HepG2 (cell line): ENCODE data around the gene RPUSD3. TPM values are rescaled to one million over a fixed set of nuclear protein-coding genes. Genes with fewer than 3 reads are reported as not detected.

ENCODE experiments used
- BCL6 ChIP-seq: IDR thresholded peaks from 2 replicates; pipeline ENCODE4 v1.6.1; 2016; ENCODE audit warnings: missing genetic modification reagents, missing compliant biosample characterization
- EEA1 ChIP-seq: sonication (generic); formaldehyde crosslinking; IDR thresholded peaks from 2 replicates; pipeline ENCODE4 v1.5.1; 2020; ENCODE audit warnings: mild to moderate bottlenecking, missing genetic modification reagents, borderline replicate concordance
- GATAD2A ChIP-seq: IDR thresholded peaks from 2 replicates; pipeline ENCODE4 v1.6.1; 2016
- HNRNPUL1 ChIP-seq: fragments of 200-400 bp; formaldehyde crosslinking; IDR thresholded peaks from 2 replicates; pipeline ENCODE4 v1.6.1; 2017; ENCODE audit warnings: low read depth, mild to moderate bottlenecking, low read length, moderate library complexity
- IKZF1 ChIP-seq: fragments of 450-650 bp; IDR thresholded peaks from 2 replicates; pipeline ENCODE4 v1.7.1; 2016
- KDM6A ChIP-seq: IDR thresholded peaks from 2 replicates; pipeline ENCODE4 v1.6.1; 2016; ENCODE audit warnings: low read depth
- NFYB ChIP-seq: sonication (generic); formaldehyde crosslinking; IDR thresholded peaks from 2 replicates; pipeline ENCODE4 v1.4.0; 2020; ENCODE audit warnings: missing genetic modification reagents
- RFXANK ChIP-seq: IDR thresholded peaks from 2 replicates; pipeline ENCODE4 v1.6.1; 2016
- ZBTB44 ChIP-seq: sonication (generic); formaldehyde crosslinking; IDR thresholded peaks from 2 replicates; pipeline ENCODE4 v1.4.0; 2020; ENCODE audit warnings: missing genetic modification reagents
- ZNF124 ChIP-seq: sonication (generic); formaldehyde crosslinking; IDR thresholded peaks from 2 replicates; pipeline ENCODE4 v1.4.0; 2020; ENCODE audit warnings: missing genetic modification reagents
- ZNF180 ChIP-seq: sonication (generic); formaldehyde crosslinking; IDR thresholded peaks from 2 replicates; pipeline ENCODE4 v1.4.0; 2020; ENCODE audit warnings: low read depth, missing genetic modification reagents, borderline replicate concordance
- ZNF235 ChIP-seq: sonication (generic); formaldehyde crosslinking; IDR thresholded peaks from 2 replicates; pipeline ENCODE4 v1.8.1; 2023; ENCODE audit warnings: mild to moderate bottlenecking, missing genetic modification reagents, borderline replicate concordance
- ZNF367 ChIP-seq: sonication (generic); formaldehyde crosslinking; IDR thresholded peaks from 2 replicates; pipeline ENCODE4 v1.4.0; 2020; ENCODE audit warnings: missing genetic modification reagents, borderline replicate concordance
- ZNF414 ChIP-seq: sonication (generic); formaldehyde crosslinking; IDR thresholded peaks from 2 replicates; pipeline ENCODE4 v1.5.0; 2020; ENCODE audit warnings: missing genetic modification reagents
- ZNF616 ChIP-seq: sonication (generic); formaldehyde crosslinking; IDR thresholded peaks from 2 replicates; pipeline ENCODE4 v1.5.0; 2020; ENCODE audit warnings: low read depth, mild to moderate bottlenecking, missing genetic modification reagents
- ZNF746 ChIP-seq: sonication (generic); formaldehyde crosslinking; IDR thresholded peaks from 2 replicates; pipeline ENCODE4 v1.8.0; 2022; ENCODE audit warnings: mild to moderate bottlenecking, missing genetic modification reagents
- polyA plus RNA-seq, 8 experiments: library from polyadenylated mRNA; depleted of rRNA in 3 of 8; stranded (reverse) in 7 of 8; unstranded in 1 of 8; fragments of >200 nt; fragmentation: Illumina TruSeq in 4 of 8; extraction: Trizol in 4 of 8; gene quantifications; 2 replicates each; pipeline versions ENCODE4 v1.2.1 to v1.2.3, GENCODE V29; 2011 to 2016; ENCODE audit warnings: low read depth in 4 of 8, missing spikeins in 1 of 8, mixed read lengths in 1 of 8; ENCODE audit not compliant: insufficient read depth in 1 of 8
- total RNA-seq, 5 experiments: library from RNA; depleted of rRNA; stranded (reverse); fragments of >200 nt; fragmentation: Illumina TruSeq; extraction: Trizol; gene quantifications; 2 replicates each; pipeline ENCODE4 v1.2.3, GENCODE V29; 2016; ENCODE audit warnings: low read depth in 1 of 5
- TF ChIP-seq, protein P1 (sequence below): sonication (generic); formaldehyde crosslinking; IDR thresholded peaks from 2 replicates; pipeline ENCODE4 v1.4.0; 2020; ENCODE audit warnings: low read depth, missing genetic modification reagents
- TF ChIP-seq, protein P2 (sequence below): sonication (generic); formaldehyde crosslinking; IDR thresholded peaks from 2 replicates; pipeline ENCODE4 v1.4.0; 2020; ENCODE audit warnings: missing genetic modification reagents

RPUSD3 gene
- total and polyA plus RNA-seq, 2 of the 13 experiments (the other 11 are each of a cell fraction or from before 2014, with no cell fraction given): 32.1 to 48.7 TPM

DNA sequence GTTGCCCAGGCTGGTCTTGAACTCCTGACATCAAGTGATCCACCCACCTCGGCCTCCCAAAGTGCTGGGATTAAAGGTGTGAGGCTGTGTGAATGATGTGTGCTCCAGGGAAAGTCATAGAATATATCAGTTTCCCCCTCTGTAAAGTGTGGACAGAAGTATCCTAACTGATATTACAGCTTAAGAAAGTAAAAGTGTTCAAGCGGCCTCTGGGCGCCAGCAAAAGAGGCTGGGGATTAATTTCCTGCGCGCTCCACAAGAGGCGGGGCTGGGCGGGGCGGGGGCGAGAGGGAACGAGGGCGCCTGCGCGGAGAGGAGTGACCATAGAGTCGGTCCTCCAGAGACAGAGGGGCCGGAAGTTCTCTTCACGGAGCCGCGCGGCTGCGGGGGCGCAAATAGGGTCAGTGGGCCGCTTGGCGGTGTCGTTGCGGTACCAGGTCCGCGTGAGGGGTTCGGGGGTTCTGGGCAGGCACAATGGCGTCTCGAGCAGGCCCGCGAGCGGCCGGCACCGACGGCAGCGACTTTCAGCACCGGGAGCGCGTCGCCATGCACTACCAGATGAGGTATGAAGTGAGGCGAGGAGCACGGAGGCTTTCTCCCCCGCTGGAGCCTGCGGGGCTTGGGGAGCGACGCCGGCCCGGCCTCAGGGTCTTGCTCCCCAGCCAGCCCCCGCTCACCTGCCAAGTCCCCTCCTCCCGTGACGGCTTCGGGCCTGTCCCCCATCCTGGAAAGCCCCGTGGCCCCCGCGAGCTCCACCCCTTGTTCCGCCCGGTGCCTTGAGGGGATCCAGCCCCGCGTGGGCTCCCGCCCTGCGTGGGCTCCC, 46.7 kb upstream of the RPUSD3 start, which contains the start of gene JAGN1 (continued):
- TF ChIP-seq, protein P1, sequence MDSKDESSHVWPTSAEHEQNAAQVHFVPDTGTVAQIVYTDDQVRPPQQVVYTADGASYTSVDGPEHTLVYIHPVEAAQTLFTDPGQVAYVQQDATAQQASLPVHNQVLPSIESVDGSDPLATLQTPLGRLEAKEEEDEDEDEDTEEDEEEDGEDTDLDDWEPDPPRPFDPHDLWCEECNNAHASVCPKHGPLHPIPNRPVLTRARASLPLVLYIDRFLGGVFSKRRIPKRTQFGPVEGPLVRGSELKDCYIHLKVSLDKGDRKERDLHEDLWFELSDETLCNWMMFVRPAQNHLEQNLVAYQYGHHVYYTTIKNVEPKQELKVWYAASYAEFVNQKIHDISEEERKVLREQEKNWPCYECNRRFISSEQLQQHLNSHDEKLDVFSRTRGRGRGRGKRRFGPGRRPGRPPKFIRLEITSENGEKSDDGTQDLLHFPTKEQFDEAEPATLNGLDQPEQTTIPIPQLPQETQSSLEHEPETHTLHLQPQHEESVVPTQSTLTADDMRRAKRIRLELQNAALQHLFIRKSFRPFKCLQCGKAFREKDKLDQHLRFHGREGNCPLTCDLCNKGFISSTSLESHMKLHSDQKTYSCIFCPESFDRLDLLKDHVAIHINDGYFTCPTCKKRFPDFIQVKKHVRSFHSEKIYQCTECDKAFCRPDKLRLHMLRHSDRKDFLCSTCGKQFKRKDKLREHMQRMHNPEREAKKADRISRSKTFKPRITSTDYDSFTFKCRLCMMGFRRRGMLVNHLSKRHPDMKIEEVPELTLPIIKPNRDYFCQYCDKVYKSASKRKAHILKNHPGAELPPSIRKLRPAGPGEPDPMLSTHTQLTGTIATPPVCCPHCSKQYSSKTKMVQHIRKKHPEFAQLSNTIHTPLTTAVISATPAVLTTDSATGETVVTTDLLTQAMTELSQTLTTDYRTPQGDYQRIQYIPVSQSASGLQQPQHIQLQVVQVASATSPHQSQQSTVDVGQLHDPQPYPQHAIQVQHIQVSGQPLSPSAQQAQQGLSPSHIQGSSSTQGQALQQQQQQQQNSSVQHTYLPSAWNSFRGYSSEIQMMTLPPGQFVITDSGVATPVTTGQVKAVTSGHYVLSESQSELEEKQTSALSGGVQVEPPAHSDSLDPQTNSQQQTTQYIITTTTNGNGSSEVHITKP (CRISPR knock-in tag): 0 out of 2 replicates have a peak, but pooled peaks have one; percentile 57
- TF ChIP-seq ZNF235 (CRISPR knock-in tag): 0 out of 2 replicates have a peak, but pooled peaks have one; percentile 55
- TF ChIP-seq RFXANK (CRISPR knock-in tag): peak; percentile 46; the same call in 1 of the 2 replicates
- no peak for TF ChIP-seq HNRNPUL1
- no peak for TF ChIP-seq IKZF1
- TF ChIP-seq ZNF180 (CRISPR knock-in tag): peak; percentile 85
- TF ChIP-seq KDM6A: no peak
- TF ChIP-seq, protein P2, sequence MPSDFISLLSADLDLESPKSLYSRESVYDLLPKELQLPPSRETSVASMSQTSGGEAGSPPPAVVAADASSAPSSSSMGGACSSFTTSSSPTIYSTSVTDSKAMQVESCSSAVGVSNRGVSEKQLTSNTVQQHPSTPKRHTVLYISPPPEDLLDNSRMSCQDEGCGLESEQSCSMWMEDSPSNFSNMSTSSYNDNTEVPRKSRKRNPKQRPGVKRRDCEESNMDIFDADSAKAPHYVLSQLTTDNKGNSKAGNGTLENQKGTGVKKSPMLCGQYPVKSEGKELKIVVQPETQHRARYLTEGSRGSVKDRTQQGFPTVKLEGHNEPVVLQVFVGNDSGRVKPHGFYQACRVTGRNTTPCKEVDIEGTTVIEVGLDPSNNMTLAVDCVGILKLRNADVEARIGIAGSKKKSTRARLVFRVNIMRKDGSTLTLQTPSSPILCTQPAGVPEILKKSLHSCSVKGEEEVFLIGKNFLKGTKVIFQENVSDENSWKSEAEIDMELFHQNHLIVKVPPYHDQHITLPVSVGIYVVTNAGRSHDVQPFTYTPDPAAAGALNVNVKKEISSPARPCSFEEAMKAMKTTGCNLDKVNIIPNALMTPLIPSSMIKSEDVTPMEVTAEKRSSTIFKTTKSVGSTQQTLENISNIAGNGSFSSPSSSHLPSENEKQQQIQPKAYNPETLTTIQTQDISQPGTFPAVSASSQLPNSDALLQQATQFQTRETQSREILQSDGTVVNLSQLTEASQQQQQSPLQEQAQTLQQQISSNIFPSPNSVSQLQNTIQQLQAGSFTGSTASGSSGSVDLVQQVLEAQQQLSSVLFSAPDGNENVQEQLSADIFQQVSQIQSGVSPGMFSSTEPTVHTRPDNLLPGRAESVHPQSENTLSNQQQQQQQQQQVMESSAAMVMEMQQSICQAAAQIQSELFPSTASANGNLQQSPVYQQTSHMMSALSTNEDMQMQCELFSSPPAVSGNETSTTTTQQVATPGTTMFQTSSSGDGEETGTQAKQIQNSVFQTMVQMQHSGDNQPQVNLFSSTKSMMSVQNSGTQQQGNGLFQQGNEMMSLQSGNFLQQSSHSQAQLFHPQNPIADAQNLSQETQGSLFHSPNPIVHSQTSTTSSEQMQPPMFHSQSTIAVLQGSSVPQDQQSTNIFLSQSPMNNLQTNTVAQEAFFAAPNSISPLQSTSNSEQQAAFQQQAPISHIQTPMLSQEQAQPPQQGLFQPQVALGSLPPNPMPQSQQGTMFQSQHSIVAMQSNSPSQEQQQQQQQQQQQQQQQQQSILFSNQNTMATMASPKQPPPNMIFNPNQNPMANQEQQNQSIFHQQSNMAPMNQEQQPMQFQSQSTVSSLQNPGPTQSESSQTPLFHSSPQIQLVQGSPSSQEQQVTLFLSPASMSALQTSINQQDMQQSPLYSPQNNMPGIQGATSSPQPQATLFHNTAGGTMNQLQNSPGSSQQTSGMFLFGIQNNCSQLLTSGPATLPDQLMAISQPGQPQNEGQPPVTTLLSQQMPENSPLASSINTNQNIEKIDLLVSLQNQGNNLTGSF (CRISPR knock-in tag): 0 out of 2 replicates have a peak, but pooled peaks have one; percentile 68
- TF ChIP-seq NFYB (CRISPR knock-in tag): no peak
- TF ChIP-seq EEA1 (CRISPR knock-in tag): peak; percentile 63; the same call in 1 of the 2 replicates
- peak; percentile 84; the same call in 1 of the 2 replicates for TF ChIP-seq ZNF414
- 0 out of 2 replicates have a peak, but pooled peaks have one; percentile 67 for TF ChIP-seq ZNF616 (CRISPR knock-in tag)
- peak; percentile 43; the same call in 1 of the 2 replicates for TF ChIP-seq GATAD2A (CRISPR knock-in tag)
- peak; percentile 79; the same call in 1 of the 2 replicates for TF ChIP-seq ZNF124 (CRISPR knock-in tag)
- peak; percentile 10; the same call in 1 of the 2 replicates for TF ChIP-seq BCL6 (CRISPR knock-in tag)
- peak; percentile 89 for TF ChIP-seq ZNF746 (CRISPR knock-in tag)
- TF ChIP-seq ZNF367 (CRISPR knock-in tag): peak; percentile 16; the same call in 1 of the 2 replicates
- no peak for TF ChIP-seq ZBTB44
